Daoy (cell line): ENCODE data around the gene CAV1. TPM values are rescaled to one million over a fixed set of nuclear protein-coding genes. Genes with fewer than 3 reads are reported as not detected.

Source experiments
- DNase-seq: peaks from one replicate; pipeline ENCODE4 v3.0.0-alpha.2; 2015; ENCODE audit warnings: low read depth
- total RNA-seq: library from RNA; depleted of rRNA; stranded (reverse); fragments of >200 nt; shearing (Covaris generic); gene quantifications from 2 replicates; pipeline ENCODE4 v1.2.3, GENCODE V29; 2014

The CAV1 gene
- total RNA-seq, 1 experiment from 2014 or later, result 514 TPM

DNA sequence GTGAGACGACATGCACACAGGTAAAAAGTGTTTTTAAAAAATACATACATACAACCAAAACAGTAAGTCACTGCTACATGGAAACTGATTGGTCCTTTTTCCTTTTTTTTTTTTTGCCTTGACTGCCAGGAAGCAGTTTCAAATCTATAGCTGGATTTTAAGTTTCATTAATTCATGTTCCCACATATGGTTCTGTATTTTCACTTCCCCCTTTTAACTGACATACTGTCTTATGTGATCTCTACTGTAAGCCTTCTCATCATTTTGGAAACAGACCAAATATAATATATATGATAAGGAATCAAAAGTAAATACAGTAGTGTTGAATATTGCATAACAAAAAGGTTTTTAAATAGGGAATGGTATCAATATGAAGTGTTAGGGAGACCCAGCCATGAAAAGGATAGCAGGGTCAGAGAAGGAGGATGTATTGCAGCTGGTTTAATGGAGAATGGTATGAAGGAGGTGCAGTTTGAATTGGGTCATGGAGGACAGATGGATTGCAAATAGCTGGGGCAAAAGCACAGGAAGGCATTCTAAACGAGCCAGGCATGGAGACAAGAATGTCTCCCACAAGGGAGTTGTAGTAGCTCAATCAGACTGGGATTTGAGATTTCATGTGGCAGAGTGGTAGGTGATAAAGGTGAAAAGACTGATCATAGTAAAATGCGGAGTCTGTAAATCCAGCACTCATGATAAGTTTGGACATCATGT, 5.4 kb downstream of the CAV1 start:
- DNase-seq, result no peak

DNA sequence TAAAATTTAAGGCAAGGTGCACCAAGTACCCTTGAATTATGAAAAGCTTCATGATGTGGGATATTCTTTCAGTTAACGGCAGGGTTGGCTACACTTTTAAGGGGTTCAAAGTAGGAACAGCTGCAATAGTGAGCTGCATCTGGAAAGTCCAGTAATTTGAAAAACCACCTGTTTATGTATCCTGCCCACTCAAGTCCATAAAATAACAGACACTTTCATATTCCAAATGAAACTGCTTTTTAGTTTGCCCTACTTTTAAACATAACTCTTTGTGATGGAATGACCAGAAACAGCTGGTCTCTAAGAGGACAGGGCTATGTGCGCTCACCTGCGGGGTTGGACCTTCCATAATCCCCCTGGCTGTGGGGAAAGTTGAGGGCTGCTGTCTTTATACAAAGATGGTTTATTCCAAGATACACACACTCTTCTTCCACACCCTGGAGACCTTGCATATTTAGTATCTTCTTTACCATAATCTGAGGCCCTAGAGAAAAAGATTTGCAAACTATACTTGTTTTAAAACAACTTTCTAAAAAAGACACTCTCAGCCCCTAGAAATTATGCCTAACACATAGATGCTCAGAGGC, 7.4 kb downstream of the CAV1 start:
- DNase-seq, result no peak

DNA sequence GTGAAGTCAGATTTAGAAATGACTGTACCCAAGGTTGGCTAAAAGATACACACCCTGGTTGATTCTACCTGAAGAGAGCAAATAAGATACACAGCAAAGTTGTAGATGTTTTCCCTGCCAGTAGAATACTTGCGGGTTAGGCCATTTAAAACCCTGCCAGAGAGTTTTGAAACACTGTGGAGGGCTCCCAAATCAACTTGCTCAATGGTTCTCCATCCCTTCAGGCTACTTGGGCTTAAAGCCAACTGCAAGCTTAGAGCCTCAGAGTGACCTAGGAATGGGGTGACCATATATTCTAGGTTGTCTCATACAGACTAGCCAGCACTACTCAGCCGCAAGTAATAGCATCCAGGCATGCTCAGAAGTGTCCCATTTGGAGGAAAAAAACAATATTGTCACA, 10.0 kb downstream of the CAV1 start:
- DNase-seq, result no peak

DNA sequence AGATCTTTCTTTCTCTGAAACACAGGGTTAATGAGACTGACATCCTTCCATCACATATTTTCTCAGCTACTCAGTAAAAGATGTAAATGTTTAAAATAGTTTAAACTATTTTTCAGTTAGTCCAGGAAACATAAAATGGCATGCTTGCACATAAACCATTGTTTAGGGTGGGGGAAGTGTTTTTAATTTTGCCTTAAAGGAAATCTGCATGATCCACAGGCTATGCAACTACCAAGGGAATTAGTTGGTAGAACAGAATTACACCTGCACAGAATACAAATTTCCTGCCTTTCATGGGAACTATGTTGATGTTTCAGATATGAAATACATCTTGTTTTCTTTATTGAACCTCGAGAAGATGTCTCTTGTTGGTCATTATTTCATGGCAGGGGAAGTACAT, 10.6 kb downstream of the CAV1 start:
- no peak for DNase-seq

DNA sequence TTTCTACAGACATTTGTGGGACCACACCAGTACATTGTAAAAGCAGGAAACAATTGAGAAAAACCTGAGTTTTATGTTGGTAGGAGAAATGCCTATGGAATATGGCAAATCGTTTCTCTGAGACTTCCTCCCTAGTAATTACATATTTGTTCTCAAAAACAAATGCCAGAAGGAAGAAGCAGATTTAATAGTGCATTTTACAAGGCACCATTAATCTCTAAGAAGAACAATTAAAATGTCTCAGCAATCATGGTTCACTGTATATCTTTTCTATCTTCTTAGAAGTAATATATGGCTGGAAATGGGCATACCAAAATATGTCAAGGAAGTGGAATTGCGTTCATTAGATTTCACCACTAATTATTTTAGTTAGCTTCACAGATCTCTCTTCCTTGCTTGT, 13.3 kb downstream of the CAV1 start:
- no peak for DNase-seq

DNA sequence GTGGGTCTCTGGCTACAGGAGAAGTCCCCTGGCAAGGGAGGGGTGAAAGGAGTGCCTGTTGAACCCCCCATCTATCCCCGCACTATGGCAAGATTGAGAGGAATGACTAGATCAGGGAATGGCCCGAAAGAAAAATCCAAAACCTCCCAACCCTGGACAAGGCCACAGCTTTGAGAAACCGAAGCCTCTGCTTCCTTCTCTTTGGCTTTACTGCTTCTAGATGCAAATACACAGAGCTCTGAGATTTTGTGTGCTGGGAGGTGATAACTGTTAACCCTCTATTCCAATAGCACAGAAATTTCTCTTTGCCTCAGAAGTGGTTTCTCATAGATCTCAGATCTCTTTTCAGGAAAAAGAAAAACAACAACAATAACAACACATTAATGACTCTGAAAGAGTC, 15.0 kb downstream of the CAV1 start:
- no peak for DNase-seq

DNA sequence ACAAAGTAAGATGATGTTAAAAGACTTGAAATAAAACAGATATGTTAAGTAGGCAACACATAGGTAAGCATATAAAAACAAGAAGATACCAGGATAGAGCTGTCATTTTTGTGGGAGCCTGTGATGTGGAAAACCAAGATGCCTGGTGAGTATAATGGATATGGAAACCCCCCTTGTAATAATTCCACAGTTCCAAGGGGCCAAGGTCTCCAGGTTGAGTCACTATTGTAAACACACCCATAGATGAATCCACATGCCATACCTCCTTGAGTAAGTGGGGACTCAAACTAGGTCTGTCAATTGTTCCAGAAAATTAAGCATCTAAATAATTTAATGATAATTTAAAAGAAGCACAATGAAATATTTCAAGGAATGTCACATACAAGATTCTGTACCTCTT, 15.9 kb downstream of the CAV1 start:
- DNase-seq, result peak; percentile 64

DNA sequence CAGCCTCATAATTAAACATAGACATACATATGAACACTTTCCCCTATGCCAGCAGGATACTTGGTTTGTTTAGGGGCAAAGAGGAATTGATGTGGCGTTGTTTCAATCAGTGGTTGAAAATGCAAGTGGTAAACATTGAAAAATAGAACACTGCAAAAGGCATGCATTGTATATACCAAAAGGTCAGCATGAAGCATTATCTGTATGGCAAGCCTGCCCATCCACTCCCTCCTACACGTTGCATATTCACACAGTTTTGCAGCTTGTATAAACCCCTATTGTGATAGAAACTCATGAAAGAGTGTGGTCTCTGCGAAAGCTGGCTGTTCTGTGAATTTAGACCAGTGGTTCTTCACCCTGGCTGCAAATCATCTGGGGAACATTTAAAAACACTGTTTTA, 17.1 kb downstream of the CAV1 start:
- no peak for DNase-seq

DNA sequence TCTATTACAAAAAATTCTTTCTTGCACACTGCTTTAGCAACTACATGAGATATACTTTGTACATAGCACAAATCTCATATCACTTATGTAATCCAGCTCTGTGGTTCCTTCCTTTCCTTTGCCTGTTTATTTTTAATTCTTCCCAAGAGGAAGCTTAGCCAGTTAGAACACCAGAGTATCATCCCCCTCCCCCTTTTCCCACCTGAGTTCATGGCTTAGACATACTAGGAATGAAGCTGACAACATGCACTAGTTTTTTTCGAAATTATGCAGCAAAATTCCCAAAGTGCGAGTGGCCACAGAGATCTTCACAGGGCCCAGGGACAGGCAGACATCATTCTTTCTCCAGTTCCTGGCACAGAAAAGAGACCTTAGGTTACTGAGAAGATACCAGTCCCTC, 17.8 kb downstream of the CAV1 start:
- peak; percentile 42 for DNase-seq

DNA sequence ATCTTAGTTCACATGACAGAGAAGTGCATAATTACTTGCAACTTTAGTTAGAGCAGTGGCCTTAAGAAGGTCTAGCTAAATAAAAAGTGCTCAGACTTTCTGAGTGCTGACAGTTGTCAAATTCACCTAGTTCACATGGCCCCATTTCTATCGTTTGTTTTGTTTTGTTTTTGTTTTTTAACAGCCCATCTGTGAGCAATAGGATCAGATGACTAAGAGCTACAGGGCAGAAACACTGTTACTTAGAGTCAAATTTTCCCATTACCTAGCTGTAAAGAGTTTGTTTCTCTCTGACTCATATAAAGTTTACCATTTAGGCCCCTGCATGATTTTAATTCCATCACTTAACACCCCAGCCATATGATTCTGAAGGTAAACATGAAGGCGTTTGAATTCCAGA, 18.8 kb downstream of the CAV1 start:
- DNase-seq, result no peak

DNA sequence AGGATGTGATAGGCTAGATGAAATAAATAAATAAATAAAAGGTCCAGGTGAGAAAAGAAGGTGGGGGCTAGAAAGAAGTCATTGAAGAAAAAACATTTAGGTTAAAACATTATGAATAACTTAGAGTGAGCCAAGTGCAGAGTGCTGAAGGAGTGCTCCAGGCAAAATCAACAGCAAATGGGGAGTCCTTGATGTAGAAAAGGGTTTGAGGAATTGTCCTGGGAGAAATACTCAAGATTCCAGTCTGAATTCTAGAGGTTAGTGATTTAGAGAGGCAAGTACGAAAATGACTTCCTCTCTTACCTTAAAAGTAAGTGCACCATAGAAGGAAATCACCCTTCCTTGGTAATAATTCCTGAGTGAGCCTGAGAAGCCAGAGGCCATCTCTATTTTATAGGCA, 19.7 kb downstream of the CAV1 start:
- DNase-seq, result no peak

DNA sequence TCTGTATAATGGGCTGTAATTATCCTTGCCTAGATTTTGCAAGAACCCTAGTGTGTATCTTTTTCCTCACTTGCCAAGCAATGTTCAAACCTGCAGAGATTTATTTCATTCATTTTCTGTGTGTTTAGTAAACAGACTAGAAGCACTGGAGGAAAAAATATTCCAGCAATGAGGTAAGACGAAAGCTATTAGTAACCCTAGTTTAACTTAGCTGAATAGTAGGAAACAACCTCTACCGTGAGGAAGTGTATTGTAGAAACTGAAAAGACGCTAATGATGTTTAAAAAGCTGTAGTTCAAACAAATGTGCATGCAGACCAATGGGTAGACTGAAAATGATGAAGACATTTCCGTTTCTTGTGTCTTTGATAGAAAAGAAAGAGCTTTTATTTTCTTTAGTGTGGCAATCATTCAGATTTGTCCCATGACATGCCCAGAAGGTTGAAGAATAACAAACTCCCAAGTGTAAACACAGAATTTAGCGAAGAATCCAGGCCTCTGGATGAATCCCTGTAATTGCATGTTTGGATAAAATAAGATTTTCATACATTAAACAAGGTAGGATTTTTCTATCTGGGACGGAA, 20.7 kb downstream of the CAV1 start:
- DNase-seq, result no peak

DNA sequence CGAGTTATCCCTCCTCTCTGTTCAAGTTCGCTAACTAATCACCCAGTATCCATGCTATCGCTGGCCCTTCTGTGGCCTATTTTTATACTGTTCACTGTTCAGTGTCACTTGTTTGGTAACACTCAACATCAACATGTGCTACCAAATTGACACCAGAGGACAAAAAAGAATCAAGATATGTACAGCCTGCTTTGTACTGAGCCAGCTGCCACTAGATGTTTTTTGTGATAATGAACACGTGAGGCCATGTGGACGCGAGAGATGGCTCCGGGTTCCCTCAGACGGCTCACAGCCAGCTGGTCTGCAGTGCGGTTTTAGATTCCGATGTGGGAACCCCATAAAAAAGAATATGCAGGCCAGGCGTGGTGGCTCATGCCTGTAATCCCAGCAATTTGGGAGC, 21.2 kb downstream of the CAV1 start:
- no peak for DNase-seq

DNA sequence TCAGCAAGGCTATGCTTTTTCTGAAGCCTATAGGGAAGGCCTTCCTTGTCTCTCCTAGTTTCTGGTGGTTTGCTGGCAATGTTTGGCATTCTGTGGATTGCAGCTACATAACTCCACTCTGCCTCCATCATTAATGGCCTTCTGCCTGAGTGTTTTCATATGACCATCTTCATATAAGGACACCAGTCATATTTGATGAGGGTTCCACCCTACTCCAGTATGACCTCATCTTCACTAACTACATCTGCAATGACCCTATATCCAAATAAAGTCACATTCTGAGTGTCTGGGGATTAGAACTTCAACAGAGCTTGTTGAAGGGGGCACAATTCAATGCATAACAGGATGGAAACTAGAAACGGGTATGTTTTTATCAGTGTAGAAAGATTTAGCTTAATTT, 22.1 kb downstream of the CAV1 start:
- no peak for DNase-seq

DNA sequence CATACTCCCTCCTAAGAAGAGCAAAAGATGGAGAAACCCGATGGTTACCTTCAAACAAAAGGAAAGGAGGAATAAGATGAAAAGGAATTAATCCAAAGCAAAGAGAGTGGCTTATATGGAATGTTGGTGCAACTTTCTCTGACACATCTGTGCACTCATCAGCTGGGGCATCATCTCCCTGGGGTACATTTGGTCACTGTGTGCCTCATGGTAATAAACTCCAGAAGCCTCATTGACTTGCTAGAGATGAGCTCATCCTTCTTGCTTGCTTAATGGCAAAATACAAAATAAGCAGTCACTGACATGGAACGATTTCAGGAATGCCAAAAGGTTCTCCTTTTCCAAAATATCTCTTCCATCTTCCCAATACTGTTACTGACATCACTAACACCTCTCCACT, 22.5 kb downstream of the CAV1 start:
- DNase-seq, result peak; percentile 58

DNA sequence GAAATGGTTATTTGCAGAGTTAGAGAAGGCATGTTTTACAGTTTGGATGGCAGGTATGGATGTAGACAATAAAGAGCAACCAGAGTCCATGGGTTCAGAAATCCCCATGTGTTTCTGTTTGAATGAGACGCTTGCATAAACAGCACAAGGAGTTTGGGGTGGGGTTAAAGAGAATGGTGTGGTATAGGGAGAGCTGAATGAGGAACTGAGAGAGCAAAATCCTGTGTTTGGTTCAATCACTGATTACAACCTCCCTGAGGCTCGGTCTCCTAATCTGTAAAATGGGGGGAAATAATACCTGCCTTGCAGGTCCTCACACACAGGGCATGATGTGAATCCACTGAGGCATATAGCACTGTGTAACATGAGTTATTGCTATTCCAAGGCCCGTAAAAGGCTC, 23.7 kb downstream of the CAV1 start:
- no peak for DNase-seq

DNA sequence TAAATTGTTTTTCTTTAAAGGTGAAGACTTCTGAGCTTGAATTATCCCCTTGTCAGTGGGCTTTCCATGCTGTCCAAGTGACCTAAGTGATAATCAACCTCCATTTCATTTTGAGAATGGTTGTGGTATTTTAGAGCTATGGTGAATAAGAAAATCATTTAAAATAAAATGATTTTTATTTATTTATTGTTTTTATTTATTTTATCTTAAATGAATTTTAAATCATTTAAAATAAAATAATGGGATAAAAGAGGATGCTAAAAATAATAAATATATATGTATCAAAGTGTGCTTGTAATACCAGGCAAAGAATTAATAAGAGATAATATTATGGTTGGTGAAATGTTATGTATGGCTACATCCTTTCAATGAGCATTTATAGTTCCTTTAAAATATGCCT, 24.5 kb downstream of the CAV1 start:
- no peak for DNase-seq

DNA sequence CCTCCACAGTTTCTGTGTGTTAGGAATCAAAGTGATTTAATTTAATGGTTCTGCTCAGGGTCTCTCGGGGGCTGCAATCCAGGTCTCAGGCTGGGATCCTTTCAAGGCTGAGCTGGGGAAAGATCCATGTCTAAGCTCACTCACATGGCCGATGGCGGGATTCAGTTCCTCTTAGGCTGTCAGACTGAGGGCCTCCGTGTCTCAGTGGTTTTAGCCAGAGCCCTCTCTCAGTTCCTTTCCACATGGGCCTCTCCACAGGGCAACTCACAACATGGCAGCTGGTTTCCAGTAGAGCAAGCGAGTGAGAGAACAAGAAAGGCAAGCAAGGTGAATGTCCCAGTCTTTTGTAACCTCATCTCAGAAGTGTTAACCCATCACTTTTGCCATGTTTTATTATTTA, 26.9 kb downstream of the CAV1 start:
- no peak for DNase-seq

DNA sequence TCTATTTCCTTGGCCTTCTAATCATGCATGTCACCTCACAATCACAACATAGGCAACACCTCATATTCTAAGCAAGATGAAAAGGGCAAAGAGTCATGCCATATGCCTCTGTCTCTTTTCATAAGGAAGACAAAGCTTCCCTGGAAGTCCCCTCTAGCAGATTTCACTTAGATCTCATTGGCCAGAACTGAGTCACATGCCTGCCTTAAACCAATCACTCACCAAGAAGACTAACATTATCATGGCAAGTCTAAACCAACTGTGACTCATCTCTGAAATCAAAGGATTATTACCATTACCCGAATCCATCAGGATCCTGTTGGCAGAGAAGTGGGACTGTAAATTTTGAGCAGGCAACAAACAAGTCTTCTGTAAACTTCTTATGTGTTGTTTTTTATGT, 27.8 kb downstream of the CAV1 start:
- peak; percentile 73 for DNase-seq

DNA sequence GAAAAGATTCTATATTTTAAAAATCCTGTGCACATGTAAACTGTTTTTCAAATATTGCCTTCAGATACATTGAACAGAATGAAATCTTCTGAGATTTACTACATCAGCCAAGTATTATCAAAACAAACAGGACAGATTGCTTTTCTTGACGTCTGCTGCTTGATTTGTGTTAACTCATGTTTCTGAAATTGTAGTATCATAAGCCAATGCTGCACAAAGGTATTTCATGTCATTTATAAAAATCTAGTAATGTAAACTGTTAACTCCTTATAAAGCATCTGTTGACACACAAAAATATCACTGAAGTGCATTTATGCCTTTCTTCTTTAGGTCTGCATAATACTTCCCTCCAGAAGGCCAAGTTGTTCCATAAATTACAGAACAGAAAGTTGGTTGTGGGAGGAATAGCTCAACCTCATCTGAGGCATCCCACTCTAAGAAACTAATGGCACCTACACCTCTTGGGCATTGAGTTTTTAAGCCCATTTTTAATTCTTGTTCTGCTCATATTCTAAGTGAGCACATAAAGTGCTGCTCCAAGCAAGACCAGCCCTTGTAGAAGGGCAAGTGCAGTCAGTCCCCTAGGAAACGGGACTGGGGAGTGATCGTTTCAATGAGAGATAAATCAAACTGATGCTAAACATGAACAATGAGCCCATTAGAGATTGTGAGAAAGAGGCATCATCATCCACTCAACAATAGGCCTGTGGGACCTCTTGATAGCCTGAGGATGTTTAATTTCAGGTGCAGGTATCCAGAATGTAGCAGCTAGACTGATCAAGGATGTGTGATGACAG, 28.5 kb downstream of the CAV1 start:
- no peak for DNase-seq

DNA sequence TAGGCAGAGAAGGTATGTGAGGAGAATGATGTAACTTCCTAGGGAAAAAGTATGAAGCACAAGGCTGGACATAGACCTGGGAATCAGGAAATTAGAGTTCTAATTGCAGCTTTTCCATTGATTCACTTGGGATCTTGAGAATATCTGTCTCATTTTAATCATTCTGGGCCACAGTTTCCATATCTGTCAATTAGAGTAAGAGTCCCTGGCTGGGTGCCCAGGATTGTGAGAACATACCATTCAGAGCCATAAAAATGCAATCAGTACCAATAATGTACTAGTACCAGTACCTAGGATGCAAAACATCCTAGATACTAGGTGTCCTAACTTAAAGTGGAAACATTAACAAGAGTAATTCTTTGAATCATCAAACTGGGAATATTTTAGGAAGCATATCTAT, 29.6 kb downstream of the CAV1 start:
- no peak for DNase-seq

DNA sequence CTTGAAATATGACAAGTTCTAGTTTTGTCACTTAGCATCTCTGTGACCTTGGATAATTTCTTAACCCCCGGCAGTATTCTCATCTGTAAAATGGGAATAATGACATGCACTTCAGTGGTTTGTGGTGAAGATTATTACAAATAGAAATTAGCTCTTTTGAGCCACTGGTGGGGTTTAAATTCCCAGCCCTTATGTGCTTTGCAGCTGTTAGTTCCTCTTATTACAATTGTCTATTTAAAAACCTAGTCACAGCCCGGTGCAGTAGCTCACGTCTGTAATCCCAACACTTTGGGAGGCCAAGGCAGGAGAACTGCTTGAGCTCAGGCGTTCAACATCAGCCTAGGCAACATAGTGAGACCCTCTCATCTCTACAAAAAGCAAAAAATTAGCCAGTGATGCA, 30.1 kb downstream of the CAV1 start:
- no peak for DNase-seq

DNA sequence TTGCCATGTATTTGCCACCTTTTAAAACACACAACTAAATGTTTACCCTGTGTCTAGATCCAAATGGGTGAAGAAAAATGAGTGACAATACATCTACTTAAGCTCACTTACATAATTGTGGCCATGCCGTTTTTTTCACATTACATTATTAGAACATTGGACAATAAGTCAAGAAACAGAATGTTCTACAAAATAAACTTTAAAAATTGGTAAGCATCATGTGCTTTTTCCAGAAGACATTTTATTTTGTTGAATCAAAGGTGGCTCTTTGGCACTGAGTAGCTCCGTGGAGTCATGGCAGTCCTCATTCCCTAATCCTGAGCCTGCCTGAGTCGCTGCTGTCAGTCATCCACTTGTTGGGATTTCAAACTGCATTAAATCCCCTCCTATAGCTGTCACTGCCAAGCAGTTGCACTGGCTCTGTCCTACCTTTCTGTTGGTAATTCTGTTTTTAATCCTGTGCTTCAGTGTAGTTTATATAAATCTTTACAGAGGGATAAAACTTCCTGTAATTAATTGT, 32.3 kb downstream of the CAV1 start:
- DNase-seq, result no peak
